Sigmoid colon (tissue), 7 donors: ENCODE results near the gene SELENON. TPM values are rescaled to one million over a fixed set of nuclear protein-coding genes. Genes with fewer than 3 reads are reported as not detected.

Experiments
- DNase-seq: peaks from one replicate; pipeline ENCODE4 v3.0.0-alpha.2; 2019
- H3K27ac ChIP-seq, 4 donors: fragments of 200-600 bp; sonication (generic); one replicate each; pipeline ENCODE4 v1.5.1; 2016 to 2019; ENCODE audit warnings: mild to moderate bottlenecking in 1 of 4
- H3K27me3 ChIP-seq, 3 donors: fragments of 200-600 bp; sonication (generic); one replicate each; pipeline ENCODE4 v1.5.1; 2019; ENCODE audit warnings: mild to moderate bottlenecking in 1 of 3
- H3K36me3 ChIP-seq, 4 donors: fragments of 200-600 bp; sonication (generic); one replicate each; pipeline ENCODE4 v1.5.1; 2016 to 2019
- H3K4me1 ChIP-seq, 4 donors: fragments of 200-600 bp; sonication (generic); one replicate each; pipeline ENCODE4 v1.5.1; 2017 to 2019
- H3K4me3 ChIP-seq, 4 donors: fragments of 200-600 bp; sonication (generic); one replicate each; pipeline ENCODE4 v1.5.1; 2017 to 2019; ENCODE audit warnings: mild to moderate bottlenecking in 2 of 4, moderate library complexity in 1 of 4
- H3K9me3 ChIP-seq, 4 donors: fragments of 200-600 bp in 3 of 4; sonication (generic) in 3 of 4; one replicate each; pipeline versions ENCODE4 v1.5.1 to v1.6.1; 2013 to 2019
- EP300 ChIP-seq, 4 donors: sonication (generic); formaldehyde crosslinking; IDR thresholded peaks; one replicate each; pipeline ENCODE4 v1.6.1; 2017; ENCODE audit warnings: antibody characterized with exemption in 4 of 4
- POLR2A ChIP-seq, 2 donors: fragments of 450-650 bp; IDR thresholded peaks; one replicate each; pipeline ENCODE4 v1.6.1; 2016; ENCODE audit warnings: antibody characterized with exemption in 2 of 2, mild to moderate bottlenecking in 2 of 2, moderate library complexity in 2 of 2
- POLR2AphosphoS5 ChIP-seq, 4 donors: sonication (generic); formaldehyde crosslinking; IDR thresholded peaks; one replicate each; pipeline ENCODE4 v1.6.1; 2017; ENCODE audit warnings: antibody characterized with exemption in 4 of 4
- WGBS, 2 donors: extraction: QIAGEN DNeasy Blood & Tissue Kit; methylation state at CpG; one replicate each; pipeline ENCODE4 v1.1.7; 2013; 5-methylcytosine and 5-hydroxymethylcytosine counted together
- intact Hi-C: fragments of 100-400 bp; cut with DNase I; formaldehyde crosslinking; loops from one replicate; pipeline ENCODE4 v1.15.1; 2023
- polyA plus RNA-seq, 3 donors: library from polyadenylated mRNA; stranded (reverse); fragments of 200-250 nt; gene quantifications; one replicate each; pipeline ENCODE4 v1.2.3, GENCODE V29; 2013
- total RNA-seq, 4 donors: library from RNA; depleted of rRNA; stranded (reverse); fragments of >200 nt; gene quantifications; one replicate each; pipeline ENCODE4 v1.1.0, GENCODE V29; 2016
- TF ChIP-seq, protein P1 (sequence below), 4 experiments: fragments of 450-650 bp in 3 of 4; fragments of 200-600 bp in 1 of 4; IDR thresholded peaks; one replicate each; pipeline ENCODE4 v1.5.1; 2016 to 2019; ENCODE audit warnings: antibody characterized with exemption in 4 of 4, mild to moderate bottlenecking in 3 of 4, moderate library complexity in 2 of 4
- donor health status: healthy with polysubstance abuse.
- donor health status: Bipolar disorder and iron deficiency.
- donor health status: healthy.

SELENON gene
- total and polyA plus RNA-seq, 7 donors, result 4.6 to 37.4 (median 15.7) TPM

DNA sequence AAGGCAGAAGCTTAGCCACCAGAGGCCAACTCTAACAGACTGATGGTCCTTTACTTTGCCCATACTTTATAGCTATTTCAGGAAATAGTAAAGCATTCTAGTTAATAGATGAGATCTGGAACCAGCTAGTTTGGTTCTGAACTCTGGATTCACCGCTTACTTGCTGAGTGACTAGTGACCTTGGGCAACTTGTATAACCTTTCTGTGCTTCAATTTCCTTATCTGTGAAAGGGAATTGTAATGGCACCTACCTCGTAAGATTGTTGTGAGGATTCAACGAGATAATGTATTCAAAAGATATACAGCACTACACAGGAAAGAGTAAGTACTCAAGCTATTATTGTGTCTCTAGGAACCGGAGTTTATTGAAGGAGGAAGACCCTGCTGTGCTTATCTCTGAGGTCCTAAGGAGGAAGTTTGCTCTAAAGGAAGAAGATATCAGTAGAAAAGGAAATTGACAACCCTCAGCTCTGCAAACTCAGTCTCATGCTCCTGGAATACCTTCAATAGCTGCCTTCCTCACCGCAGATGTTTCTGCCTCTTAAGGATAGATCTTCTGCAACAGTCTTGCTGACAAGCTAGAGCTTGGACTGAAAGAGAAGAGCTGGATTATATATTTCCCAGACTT lies 31.7 kb downstream of the SELENON start:
- no peak for DNase-seq
- no peaks in the 10 kb centered on the region for H3K4me1 ChIP-seq
- no peak overlapping the region for H3K27ac ChIP-seq
- H3K27me3 ChIP-seq, result no peaks in the 10 kb centered on the region
- H3K4me3 ChIP-seq, result no peak overlapping the region
- TF ChIP-seq POLR2AphosphoS5 (IDR thresholded peaks at IDR 0.05) (no peak), POLR2A (IDR thresholded peaks at IDR 0.05) (no peak), EP300 (IDR thresholded peaks at IDR 0.05) (no peak)
- TF ChIP-seq, protein P1, sequence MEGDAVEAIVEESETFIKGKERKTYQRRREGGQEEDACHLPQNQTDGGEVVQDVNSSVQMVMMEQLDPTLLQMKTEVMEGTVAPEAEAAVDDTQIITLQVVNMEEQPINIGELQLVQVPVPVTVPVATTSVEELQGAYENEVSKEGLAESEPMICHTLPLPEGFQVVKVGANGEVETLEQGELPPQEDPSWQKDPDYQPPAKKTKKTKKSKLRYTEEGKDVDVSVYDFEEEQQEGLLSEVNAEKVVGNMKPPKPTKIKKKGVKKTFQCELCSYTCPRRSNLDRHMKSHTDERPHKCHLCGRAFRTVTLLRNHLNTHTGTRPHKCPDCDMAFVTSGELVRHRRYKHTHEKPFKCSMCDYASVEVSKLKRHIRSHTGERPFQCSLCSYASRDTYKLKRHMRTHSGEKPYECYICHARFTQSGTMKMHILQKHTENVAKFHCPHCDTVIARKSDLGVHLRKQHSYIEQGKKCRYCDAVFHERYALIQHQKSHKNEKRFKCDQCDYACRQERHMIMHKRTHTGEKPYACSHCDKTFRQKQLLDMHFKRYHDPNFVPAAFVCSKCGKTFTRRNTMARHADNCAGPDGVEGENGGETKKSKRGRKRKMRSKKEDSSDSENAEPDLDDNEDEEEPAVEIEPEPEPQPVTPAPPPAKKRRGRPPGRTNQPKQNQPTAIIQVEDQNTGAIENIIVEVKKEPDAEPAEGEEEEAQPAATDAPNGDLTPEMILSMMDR (IDR thresholded peaks at IDR 0.05), result no peak
- 49 to 51% methylated on average over 5 of the region's 5 CpGs for WGBS, 2 donors
- H3K9me3 ChIP-seq, result no peaks in the 10 kb centered on the region
- peaks cover 46 to 91% (median 66%) of the 10 kb centered on the region in 4 donors for H3K36me3 ChIP-seq
- intact Hi-C loops, result no loop called here

DNA sequence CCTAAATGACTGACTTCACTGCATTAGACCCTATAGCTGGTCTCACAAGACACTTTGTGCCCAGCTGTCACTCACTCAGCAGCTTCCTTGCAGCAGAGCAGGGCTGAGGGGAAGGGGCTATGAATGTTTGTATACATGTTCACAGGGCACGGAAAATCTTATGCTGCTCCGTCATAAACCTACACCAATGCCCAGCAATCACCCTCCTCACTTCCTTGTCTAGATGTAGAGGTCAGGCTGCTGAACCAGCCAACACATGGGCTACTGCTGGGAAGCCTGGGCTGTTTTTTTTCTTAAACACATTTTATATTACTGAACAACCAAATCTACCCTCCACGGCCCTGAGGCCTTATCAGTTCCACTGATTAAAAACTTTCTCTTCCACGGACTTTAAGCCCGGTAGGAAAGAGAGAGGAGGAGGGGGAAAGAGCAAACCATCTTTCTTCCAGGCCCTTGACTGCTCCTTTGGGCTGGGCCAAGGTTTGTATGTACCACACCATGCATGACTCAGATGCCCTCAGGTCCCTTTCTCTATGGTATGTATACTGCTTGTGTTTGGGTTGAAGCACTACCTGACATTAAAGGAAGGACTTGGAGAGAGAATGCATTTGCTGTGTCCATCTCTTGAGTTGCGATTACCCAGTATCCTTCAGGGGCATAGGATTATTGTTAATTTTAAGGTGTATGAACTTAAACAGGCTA lies 32.5 kb downstream of the SELENON start:
- H3K27me3 ChIP-seq, result no peaks in the 10 kb centered on the region
- WGBS, 2 donors, result 83 to 87% methylated on average over 6 of the region's 6 CpGs
- intact Hi-C loops, result no loop called here
- no peak for DNase-seq
- no peak overlapping the region for H3K4me3 ChIP-seq
- TF ChIP-seq, protein P1 (IDR thresholded peaks at IDR 0.05), result no peak
- TF ChIP-seq POLR2AphosphoS5 (IDR thresholded peaks at IDR 0.05) (no peak), EP300 (IDR thresholded peaks at IDR 0.05) (no peak), POLR2A (IDR thresholded peaks at IDR 0.05) (no peak)
- no peaks in the 10 kb centered on the region for H3K9me3 ChIP-seq
- H3K27ac ChIP-seq, result no peak overlapping the region
- no peaks in the 10 kb centered on the region for H3K4me1 ChIP-seq
- peaks cover 46 to 83% (median 58%) of the 10 kb centered on the region in 4 donors for H3K36me3 ChIP-seq

DNA sequence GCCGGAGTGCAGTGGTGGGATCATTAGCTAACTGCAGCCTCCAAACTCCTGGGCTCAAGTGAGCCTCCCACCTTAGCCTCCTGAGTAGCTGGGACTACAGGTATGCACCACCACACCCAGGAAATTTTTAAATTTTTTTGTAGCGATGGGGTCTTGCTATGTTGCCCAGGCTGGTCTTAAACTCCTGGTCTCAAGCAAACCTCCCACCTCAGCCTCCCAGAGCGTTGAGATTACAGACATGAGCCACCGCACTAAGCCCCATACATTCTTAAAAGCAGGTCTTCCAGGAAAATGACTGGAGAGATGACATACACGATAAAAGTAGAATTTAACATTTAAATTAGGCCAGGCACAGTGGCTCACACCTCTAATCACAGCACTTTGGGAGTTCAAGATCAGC lies 33.2 kb downstream of the SELENON start:
- TF ChIP-seq, protein P1 (IDR thresholded peaks at IDR 0.05), result no peak
- TF ChIP-seq POLR2AphosphoS5 (IDR thresholded peaks at IDR 0.05) (no peak), POLR2A (IDR thresholded peaks at IDR 0.05) (no peak), EP300 (IDR thresholded peaks at IDR 0.05) (no peak)
- WGBS, 2 donors, result 96 to 98% methylated on average over 5 of the region's 5 CpGs
- Histone ChIP-seq H3K27ac (no peak overlapping the region), H3K9me3 (no peaks in the 10 kb centered on the region), H3K4me3 (no peak overlapping the region), H3K4me1 (no peaks in the 10 kb centered on the region), H3K27me3 (no peaks in the 10 kb centered on the region), H3K36me3 (peaks cover 40 to 77% (median 52%) of the 10 kb centered on the region in 4 donors)
- no peak for DNase-seq
- intact Hi-C loops, result no loop called here

DNA sequence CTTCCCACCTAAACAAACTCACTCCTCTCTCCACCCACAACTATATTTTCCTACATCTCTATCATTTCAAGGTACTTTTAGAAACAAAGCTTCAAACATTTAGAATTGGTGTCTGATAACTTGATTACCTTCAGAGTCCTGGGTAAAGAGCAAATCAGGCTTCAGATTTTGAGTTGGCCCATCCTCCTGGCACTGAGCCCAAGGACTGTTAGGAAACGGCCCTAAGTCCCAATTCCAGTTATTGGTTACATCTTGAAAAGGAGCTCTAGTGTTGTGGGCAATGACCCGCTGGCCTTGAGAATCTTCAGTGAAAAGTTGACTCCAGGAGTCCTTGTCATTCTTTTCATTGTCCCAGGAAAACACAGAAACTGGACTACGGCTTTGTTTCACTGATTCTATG lies 34.9 kb downstream of the SELENON start:
- H3K36me3 ChIP-seq, result peaks cover 29 to 59% (median 35%) of the 10 kb centered on the region in 4 donors
- H3K27me3 ChIP-seq, result no peaks in the 10 kb centered on the region
- H3K27ac ChIP-seq, result no peak overlapping the region
- TF ChIP-seq, protein P1 (IDR thresholded peaks at IDR 0.05), result no peak
- no peak for DNase-seq
- 62 to 78% methylated on average over 3 of the region's 3 CpGs for WGBS, 2 donors
- no peak overlapping the region for H3K4me3 ChIP-seq
- intact Hi-C loops, result no loop called here
- H3K9me3 ChIP-seq, result no peaks in the 10 kb centered on the region
- H3K4me1 ChIP-seq, result no peaks in the 10 kb centered on the region
